A549 (cell line): Measurements from ENCODE around the gene MAGI2.

Source experiments
- CEBPB ChIP-seq, 2 experiments: fragments of >200 bp in 1 of 2; sonication (Bioruptor Twin) in 1 of 2; formaldehyde crosslinking in 1 of 2; IDR thresholded peaks; 2 replicates each; pipeline ENCODE4 v1.6.1; 2012 to 2016
- CTCF ChIP-seq: fragments of >200 bp; sonication (Bioruptor Twin); formaldehyde crosslinking; IDR thresholded peaks from 3 replicates; pipeline ENCODE4 v1.5.1; 2016
- EP300 ChIP-seq, 2 experiments: fragments of >200 bp; sonication (Bioruptor Twin); formaldehyde crosslinking; IDR thresholded peaks; 2 replicates in 1 of 2; 3 replicates in 1 of 2; pipeline ENCODE4 v1.6.1; 2016 to 2017
- HDAC2 ChIP-seq: fragments of 200-600 bp; sonication (generic); IDR thresholded peaks from 2 replicates; pipeline ENCODE4 v1.6.1; 2016
- JUN ChIP-seq, 2 experiments: fragments of >200 bp; sonication (Bioruptor Twin); formaldehyde crosslinking; IDR thresholded peaks; 2 replicates in 1 of 2; 3 replicates in 1 of 2; pipeline ENCODE4 v1.6.1; 2016 to 2017
- POLR2A ChIP-seq: IDR thresholded peaks from 2 replicates; pipeline ENCODE4 v1.6.1; 2012; ENCODE audit warnings: mild to moderate bottlenecking, low read length
- ZC3H11A ChIP-seq: fragments of 450-650 bp; IDR thresholded peaks from 2 replicates; pipeline ENCODE4 v1.6.1; 2014; ENCODE audit warnings: antibody characterized with exemption, mild to moderate bottlenecking
- ZSCAN20 ChIP-seq: fragments of 250-450 bp; sonication (Bioruptor Pico); IDR thresholded peaks from 2 replicates; pipeline ENCODE4 v1.8.0; 2022; ENCODE audit warnings: mild to moderate bottlenecking, moderate library complexity
- TF ChIP-seq, protein P1 (sequence below): fragments of 450-650 bp; IDR thresholded peaks from 2 replicates; pipeline ENCODE4 v1.6.1; 2014; ENCODE audit warnings: antibody characterized with exemption
- TF ChIP-seq, protein P2 (sequence below): IDR thresholded peaks from 2 replicates; pipeline ENCODE4 v1.6.1; 2012

GRCh38 chr7:79436378-79436777, 17.1 kb downstream of the MAGI2 start:
- no peak for TF ChIP-seq ZC3H11A
- no peak for TF ChIP-seq JUN (IDR thresholded peaks at IDR 0.05)
- TF ChIP-seq CTCF = no peak
- no peak for TF ChIP-seq ZSCAN20
- TF ChIP-seq, protein P1, sequence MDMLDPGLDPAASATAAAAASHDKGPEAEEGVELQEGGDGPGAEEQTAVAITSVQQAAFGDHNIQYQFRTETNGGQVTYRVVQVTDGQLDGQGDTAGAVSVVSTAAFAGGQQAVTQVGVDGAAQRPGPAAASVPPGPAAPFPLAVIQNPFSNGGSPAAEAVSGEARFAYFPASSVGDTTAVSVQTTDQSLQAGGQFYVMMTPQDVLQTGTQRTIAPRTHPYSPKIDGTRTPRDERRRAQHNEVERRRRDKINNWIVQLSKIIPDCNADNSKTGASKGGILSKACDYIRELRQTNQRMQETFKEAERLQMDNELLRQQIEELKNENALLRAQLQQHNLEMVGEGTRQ = no peak
- TF ChIP-seq CEBPB (IDR thresholded peaks at IDR 0.05) = no peak
- TF ChIP-seq, protein P2, sequence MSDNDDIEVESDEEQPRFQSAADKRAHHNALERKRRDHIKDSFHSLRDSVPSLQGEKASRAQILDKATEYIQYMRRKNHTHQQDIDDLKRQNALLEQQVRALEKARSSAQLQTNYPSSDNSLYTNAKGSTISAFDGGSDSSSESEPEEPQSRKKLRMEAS = no peak
- TF ChIP-seq EP300 (IDR thresholded peaks at IDR 0.05) = no peak
- no peak for TF ChIP-seq HDAC2
- TF ChIP-seq POLR2A = no peak
